HepG2 (cell line): ENCODE data around the gene MFSD8. TPM values are rescaled to one million over a fixed set of nuclear protein-coding genes. Genes with fewer than 3 reads are reported as not detected.

Experiments used
- CCAR2 ChIP-seq: fragments of 200-400 bp; formaldehyde crosslinking; optimal IDR thresholded peaks from 2 replicates; pipeline ENCODE3; 2018; ENCODE audit warnings: low read depth, mild to moderate bottlenecking, low read length, moderate library complexity
- DPF2 ChIP-seq: sonication (generic); formaldehyde crosslinking; IDR thresholded peaks from 2 replicates; pipeline ENCODE4 v1.4.0; 2020; ENCODE audit warnings: mild to moderate bottlenecking, low read depth, missing genetic modification reagents, borderline replicate concordance
- EED ChIP-seq: sonication (generic); formaldehyde crosslinking; IDR thresholded peaks from 2 replicates; pipeline ENCODE4 v1.5.0; 2020; ENCODE audit warnings: mild to moderate bottlenecking, missing genetic modification reagents
- GABPB1 ChIP-seq: IDR thresholded peaks from 2 replicates; pipeline ENCODE4 v1.6.1; 2016; ENCODE audit warnings: mild to moderate bottlenecking, missing genetic modification reagents, moderate library complexity, missing compliant biosample characterization
- HINFP ChIP-seq: sonication (generic); formaldehyde crosslinking; IDR thresholded peaks from 2 replicates; pipeline ENCODE4 v1.4.0; 2020; ENCODE audit warnings: low read depth, mild to moderate bottlenecking, missing genetic modification reagents
- JUNB ChIP-seq: sonication (generic); formaldehyde crosslinking; IDR thresholded peaks from 2 replicates; pipeline ENCODE4 v1.8.0; 2022; ENCODE audit warnings: missing genetic modification reagents, mild to moderate bottlenecking, borderline replicate concordance
- NCOA1 ChIP-seq: sonication (generic); formaldehyde crosslinking; IDR thresholded peaks from 2 replicates; pipeline ENCODE4 v1.9.0; 2021; ENCODE audit warnings: missing genetic modification reagents
- U2AF1 ChIP-seq: fragments of 200-400 bp; formaldehyde crosslinking; optimal IDR thresholded peaks from 2 replicates; pipeline ENCODE3; 2017; ENCODE audit warnings: mild to moderate bottlenecking, low read depth, low read length
- U2AF2 ChIP-seq: fragments of 200-400 bp; formaldehyde crosslinking; IDR thresholded peaks from 2 replicates; pipeline ENCODE4 v1.6.1; 2017; ENCODE audit warnings: low read depth, mild to moderate bottlenecking, low read length
- ZBTB43 ChIP-seq: sonication (generic); formaldehyde crosslinking; conservative IDR thresholded peaks from 2 replicates; pipeline ENCODE4 v1.4.0; 2020; ENCODE audit warnings: missing genetic modification reagents
- ZNF460 ChIP-seq: sonication (generic); formaldehyde crosslinking; IDR thresholded peaks from 2 replicates; pipeline ENCODE4 v1.5.1; 2020; ENCODE audit warnings: missing genetic modification reagents, mild to moderate bottlenecking, borderline replicate concordance
- ZNF556 ChIP-seq: sonication (generic); formaldehyde crosslinking; IDR thresholded peaks from 2 replicates; pipeline ENCODE4 v1.4.0; 2020; ENCODE audit warnings: mild to moderate bottlenecking, missing genetic modification reagents, borderline replicate concordance
- ZNF772 ChIP-seq: sonication (generic); formaldehyde crosslinking; IDR thresholded peaks from 2 replicates; pipeline ENCODE4 v1.5.0; 2020; ENCODE audit warnings: mild to moderate bottlenecking, missing genetic modification reagents
- polyA plus RNA-seq, 8 experiments: library from polyadenylated mRNA; depleted of rRNA in 3 of 8; stranded (reverse) in 7 of 8; unstranded in 1 of 8; fragments of >200 nt; fragmentation: Illumina TruSeq in 4 of 8; extraction: Trizol in 4 of 8; gene quantifications; 2 replicates each; pipeline versions ENCODE4 v1.2.1 to v1.2.3, GENCODE V29; 2011 to 2016; ENCODE audit warnings: low read depth in 4 of 8, missing spikeins in 1 of 8, mixed read lengths in 1 of 8; ENCODE audit not compliant: insufficient read depth in 1 of 8
- total RNA-seq, 5 experiments: library from RNA; depleted of rRNA; stranded (reverse); fragments of >200 nt; fragmentation: Illumina TruSeq; extraction: Trizol; gene quantifications; 2 replicates each; pipeline ENCODE4 v1.2.3, GENCODE V29; 2016; ENCODE audit warnings: low read depth in 1 of 5
- TF ChIP-seq, protein P1 (sequence below): sonication (generic); formaldehyde crosslinking; IDR thresholded peaks from 2 replicates; pipeline ENCODE4 v1.8.1; 2023; ENCODE audit warnings: mild to moderate bottlenecking, inconsistent platforms, moderate library complexity, missing genetic modification reagents, borderline replicate concordance
- TF ChIP-seq, protein P2 (sequence below): sonication (generic); formaldehyde crosslinking; IDR thresholded peaks from 2 replicates; pipeline ENCODE4 v1.4.0; 2020; ENCODE audit warnings: mild to moderate bottlenecking, missing genetic modification reagents

Gene MFSD8
- total and polyA plus RNA-seq, 2 of the 13 experiments (the other 11 are each of a cell fraction or from before 2014, with no cell fraction given): 24.8 to 25.5 TPM

DNA sequence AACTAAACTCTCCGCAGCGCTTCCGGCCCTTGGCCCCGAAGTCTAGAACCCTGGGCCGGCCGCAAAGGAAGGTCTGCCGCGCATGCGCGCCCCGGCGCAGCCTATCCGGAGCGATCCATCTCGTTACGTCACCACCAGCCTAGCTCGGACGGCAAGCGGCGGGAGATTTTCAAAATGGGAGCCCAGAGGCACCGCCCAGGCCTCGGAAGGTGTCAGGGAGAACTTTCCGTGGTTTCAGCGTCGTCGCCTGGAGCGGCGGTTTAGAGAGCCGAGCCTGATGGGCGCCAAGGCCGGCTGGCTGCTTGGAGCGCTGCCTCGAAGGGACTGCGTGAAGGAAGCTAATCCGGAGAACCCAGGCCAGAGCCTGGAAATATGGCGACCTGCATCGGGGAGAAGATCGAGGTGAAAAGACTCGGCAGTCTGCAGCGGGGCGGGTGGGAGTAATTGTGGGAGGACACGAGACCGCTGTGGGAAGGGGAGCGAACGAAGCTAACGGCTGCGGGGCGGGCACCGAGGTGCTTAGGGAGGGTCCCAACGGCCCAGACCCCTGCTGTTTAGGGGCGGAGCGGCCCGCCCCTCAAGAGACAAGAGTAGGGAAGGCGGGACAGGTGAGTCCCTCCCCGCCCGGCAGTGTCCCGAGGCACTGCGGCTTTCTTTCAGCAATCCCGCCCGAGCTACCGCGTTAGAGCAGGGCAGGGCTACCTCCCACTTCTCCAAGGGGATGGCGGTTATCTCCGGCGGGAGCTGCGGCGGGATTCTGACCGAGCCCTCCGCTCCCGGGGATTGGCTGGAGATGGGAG, 84.0 kb downstream of the MFSD8 start, which contains the start of gene PLK4 (continued):
- peak; percentile 39; the same call in 1 of the 2 replicates for TF ChIP-seq ZBTB43 (CRISPR knock-in tag)
- 0 out of 2 replicates have a peak, but pooled peaks have one; percentile 36 for TF ChIP-seq HINFP (CRISPR knock-in tag)
- TF ChIP-seq JUNB (CRISPR knock-in tag): no peak
- peak; percentile 63 for TF ChIP-seq ZNF556 (CRISPR knock-in tag)
- peak; percentile 76; the same call in 1 of the 2 replicates for TF ChIP-seq EED (CRISPR knock-in tag)
- TF ChIP-seq NCOA1 (CRISPR knock-in tag): peak; percentile 91; the same call in 1 of the 2 replicates
- no peak for TF ChIP-seq U2AF1
- TF ChIP-seq U2AF2: no peak
- TF ChIP-seq, protein P1, sequence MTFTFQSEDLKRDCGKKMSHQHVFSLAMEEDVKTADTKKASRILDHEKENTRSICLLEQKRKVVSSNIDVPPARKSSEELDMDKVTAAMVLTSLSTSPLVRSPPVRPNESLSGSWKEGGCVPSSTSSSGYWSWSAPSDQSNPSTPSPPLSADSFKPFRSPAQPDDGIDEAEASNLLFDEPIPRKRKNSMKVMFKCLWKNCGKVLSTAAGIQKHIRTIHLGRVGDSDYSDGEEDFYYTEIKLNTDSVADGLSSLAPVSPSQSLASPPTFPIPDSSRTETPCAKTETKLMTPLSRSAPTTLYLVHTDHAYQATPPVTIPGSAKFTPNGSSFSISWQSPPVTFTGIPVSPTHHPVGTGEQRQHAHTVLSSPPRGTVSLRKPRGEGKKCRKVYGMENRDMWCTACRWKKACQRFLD (CRISPR knock-in tag): peak; percentile 85
- no peak for TF ChIP-seq ZNF460 (CRISPR knock-in tag)
- peak; percentile 83 for TF ChIP-seq GABPB1
- no peak for TF ChIP-seq DPF2 (CRISPR knock-in tag)
- no peak for TF ChIP-seq CCAR2
- TF ChIP-seq, protein P2, sequence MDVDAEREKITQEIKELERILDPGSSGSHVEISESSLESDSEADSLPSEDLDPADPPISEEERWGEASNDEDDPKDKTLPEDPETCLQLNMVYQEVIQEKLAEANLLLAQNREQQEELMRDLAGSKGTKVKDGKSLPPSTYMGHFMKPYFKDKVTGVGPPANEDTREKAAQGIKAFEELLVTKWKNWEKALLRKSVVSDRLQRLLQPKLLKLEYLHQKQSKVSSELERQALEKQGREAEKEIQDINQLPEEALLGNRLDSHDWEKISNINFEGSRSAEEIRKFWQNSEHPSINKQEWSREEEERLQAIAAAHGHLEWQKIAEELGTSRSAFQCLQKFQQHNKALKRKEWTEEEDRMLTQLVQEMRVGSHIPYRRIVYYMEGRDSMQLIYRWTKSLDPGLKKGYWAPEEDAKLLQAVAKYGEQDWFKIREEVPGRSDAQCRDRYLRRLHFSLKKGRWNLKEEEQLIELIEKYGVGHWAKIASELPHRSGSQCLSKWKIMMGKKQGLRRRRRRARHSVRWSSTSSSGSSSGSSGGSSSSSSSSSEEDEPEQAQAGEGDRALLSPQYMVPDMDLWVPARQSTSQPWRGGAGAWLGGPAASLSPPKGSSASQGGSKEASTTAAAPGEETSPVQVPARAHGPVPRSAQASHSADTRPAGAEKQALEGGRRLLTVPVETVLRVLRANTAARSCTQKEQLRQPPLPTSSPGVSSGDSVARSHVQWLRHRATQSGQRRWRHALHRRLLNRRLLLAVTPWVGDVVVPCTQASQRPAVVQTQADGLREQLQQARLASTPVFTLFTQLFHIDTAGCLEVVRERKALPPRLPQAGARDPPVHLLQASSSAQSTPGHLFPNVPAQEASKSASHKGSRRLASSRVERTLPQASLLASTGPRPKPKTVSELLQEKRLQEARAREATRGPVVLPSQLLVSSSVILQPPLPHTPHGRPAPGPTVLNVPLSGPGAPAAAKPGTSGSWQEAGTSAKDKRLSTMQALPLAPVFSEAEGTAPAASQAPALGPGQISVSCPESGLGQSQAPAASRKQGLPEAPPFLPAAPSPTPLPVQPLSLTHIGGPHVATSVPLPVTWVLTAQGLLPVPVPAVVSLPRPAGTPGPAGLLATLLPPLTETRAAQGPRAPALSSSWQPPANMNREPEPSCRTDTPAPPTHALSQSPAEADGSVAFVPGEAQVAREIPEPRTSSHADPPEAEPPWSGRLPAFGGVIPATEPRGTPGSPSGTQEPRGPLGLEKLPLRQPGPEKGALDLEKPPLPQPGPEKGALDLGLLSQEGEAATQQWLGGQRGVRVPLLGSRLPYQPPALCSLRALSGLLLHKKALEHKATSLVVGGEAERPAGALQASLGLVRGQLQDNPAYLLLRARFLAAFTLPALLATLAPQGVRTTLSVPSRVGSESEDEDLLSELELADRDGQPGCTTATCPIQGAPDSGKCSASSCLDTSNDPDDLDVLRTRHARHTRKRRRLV (CRISPR knock-in tag): peak; percentile 39; the same call in 1 of the 2 replicates
- TF ChIP-seq ZNF772 (CRISPR knock-in tag): 0 out of 2 replicates have a peak, but pooled peaks have one; percentile 67
